Activated CD8-positive, alpha-beta memory T cell treated with anti-CD3 and anti-CD28 coated beads for 24 hours (primary cell): ENCODE measurements around the gene THBS2.

Experiments used
- DNase-seq: peaks from one replicate; pipeline ENCODE4 v3.0.0-alpha.2; 2020

The THBS2 gene

GRCh38 chr6:169177516-169178166, 76.0 kb downstream of the THBS2 start:
- DNase-seq = no peak

- no peak for DNase-seq
Observed at GRCh38 chr6:169176361-169176991, 77.2 kb downstream of the THBS2 start.

GRCh38 chr6:169175360-169175887, 78.2 kb downstream of the THBS2 start:
- DNase-seq = no peak

- DNase-seq = no peak
Observed at GRCh38 chr6:169174516-169175359, 78.9 kb downstream of the THBS2 start.

- DNase-seq = peak; percentile 40
Observed at GRCh38 chr6:169173532-169174268, 79.9 kb downstream of the THBS2 start.

GRCh38 chr6:169172946-169173345, 80.7 kb downstream of the THBS2 start:
- DNase-seq = no peak

GRCh38 chr6:169172456-169172855, 81.2 kb downstream of the THBS2 start:
- DNase-seq = peak; percentile 26

GRCh38 chr6:169171951-169172350, 81.7 kb downstream of the THBS2 start:
- DNase-seq = peak; percentile 24

GRCh38 chr6:169171016-169171415, 82.6 kb downstream of the THBS2 start:
- peak; percentile 21 for DNase-seq

GRCh38 chr6:169170583-169170955, 83.1 kb downstream of the THBS2 start:
- DNase-seq = peak; percentile 13

GRCh38 chr6:169169941-169170582, 83.6 kb downstream of the THBS2 start:
- DNase-seq = peak; percentile 19

GRCh38 chr6:169169375-169169774, 84.3 kb downstream of the THBS2 start:
- peak; percentile 33 for DNase-seq

- peak; percentile 11 for DNase-seq
Observed at GRCh38 chr6:169168706-169169105, 84.9 kb downstream of the THBS2 start.

GRCh38 chr6:169168302-169168630, 85.4 kb downstream of the THBS2 start:
- peak; percentile 7 for DNase-seq

- peak; percentile 24 for DNase-seq
Observed at GRCh38 chr6:169167581-169168301, 85.9 kb downstream of the THBS2 start.

- DNase-seq = peak; percentile 33
Observed at GRCh38 chr6:169166896-169167580, 86.6 kb downstream of the THBS2 start.
